Sigmoid colon (tissue), 4 donors: ENCODE measurements around the gene RAD9A.

ENCODE experiments used
- EP300 ChIP-seq, 4 donors: sonication (generic); formaldehyde crosslinking; IDR thresholded peaks; one replicate each; pipeline ENCODE4 v1.6.1; 2017; ENCODE audit warnings: antibody characterized with exemption in 4 of 4
- POLR2A ChIP-seq, 2 donors: fragments of 450-650 bp; IDR thresholded peaks; one replicate each; pipeline ENCODE4 v1.6.1; 2016; ENCODE audit warnings: antibody characterized with exemption in 2 of 2, mild to moderate bottlenecking in 2 of 2, moderate library complexity in 2 of 2
- POLR2AphosphoS5 ChIP-seq, 4 donors: sonication (generic); formaldehyde crosslinking; IDR thresholded peaks; one replicate each; pipeline ENCODE4 v1.6.1; 2017; ENCODE audit warnings: antibody characterized with exemption in 4 of 4
- TF ChIP-seq, protein P1 (sequence below), 4 experiments: fragments of 450-650 bp in 3 of 4; fragments of 200-600 bp in 1 of 4; IDR thresholded peaks; one replicate each; pipeline ENCODE4 v1.5.1; 2016 to 2019; ENCODE audit warnings: antibody characterized with exemption in 4 of 4, mild to moderate bottlenecking in 3 of 4, moderate library complexity in 2 of 4

DNA sequence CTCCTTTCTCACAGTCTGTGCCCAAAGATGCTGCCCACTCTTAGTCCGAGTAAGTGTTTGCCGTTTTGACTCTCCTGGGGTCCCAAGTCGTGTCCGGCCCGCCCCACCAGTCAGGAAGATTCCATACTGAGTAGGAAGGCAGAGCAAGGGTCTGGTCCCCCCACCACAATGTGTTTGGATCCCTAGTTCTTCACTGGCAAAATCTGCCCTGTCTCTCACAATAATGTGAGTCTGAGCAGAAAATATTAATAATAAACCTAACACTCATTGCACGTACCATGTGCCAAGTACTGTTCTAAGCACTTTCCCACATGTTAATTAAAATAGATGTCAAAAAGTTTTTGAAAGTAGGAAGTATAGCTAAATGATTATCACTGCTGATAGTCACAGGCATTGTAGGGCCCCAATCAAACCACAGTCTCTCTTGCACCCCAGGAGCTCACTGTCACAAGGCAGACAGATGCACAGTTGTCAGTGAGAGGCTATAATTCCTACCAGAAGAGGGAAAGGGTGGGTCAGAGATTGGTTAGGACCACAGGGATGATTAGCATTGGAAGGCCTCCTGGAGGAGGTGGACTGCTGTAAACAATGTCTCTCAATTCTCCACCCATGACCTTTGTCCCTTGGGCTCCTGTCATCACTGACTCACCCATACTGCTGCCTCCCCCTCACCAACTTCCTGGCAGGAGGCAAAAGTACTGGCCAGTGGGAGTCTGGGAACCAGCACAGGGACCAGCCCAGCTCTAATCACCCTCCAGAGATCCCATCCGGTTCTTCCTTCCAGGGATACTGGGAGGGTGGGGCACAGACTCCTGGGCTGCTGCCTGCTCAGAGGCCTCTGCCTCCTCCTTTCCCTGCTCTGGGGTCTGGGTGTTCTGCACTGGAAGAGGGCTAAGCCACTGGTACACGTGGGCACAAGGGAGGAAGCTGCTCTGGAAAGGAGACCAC is 37.4 kb upstream of the RAD9A start:
- TF ChIP-seq, protein P1, sequence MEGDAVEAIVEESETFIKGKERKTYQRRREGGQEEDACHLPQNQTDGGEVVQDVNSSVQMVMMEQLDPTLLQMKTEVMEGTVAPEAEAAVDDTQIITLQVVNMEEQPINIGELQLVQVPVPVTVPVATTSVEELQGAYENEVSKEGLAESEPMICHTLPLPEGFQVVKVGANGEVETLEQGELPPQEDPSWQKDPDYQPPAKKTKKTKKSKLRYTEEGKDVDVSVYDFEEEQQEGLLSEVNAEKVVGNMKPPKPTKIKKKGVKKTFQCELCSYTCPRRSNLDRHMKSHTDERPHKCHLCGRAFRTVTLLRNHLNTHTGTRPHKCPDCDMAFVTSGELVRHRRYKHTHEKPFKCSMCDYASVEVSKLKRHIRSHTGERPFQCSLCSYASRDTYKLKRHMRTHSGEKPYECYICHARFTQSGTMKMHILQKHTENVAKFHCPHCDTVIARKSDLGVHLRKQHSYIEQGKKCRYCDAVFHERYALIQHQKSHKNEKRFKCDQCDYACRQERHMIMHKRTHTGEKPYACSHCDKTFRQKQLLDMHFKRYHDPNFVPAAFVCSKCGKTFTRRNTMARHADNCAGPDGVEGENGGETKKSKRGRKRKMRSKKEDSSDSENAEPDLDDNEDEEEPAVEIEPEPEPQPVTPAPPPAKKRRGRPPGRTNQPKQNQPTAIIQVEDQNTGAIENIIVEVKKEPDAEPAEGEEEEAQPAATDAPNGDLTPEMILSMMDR (IDR thresholded peaks at IDR 0.05): no peak
- TF ChIP-seq POLR2AphosphoS5 (IDR thresholded peaks at IDR 0.05) (peak in 3 of 4 donors; percentile 23 to 69 (median 38)), POLR2A (IDR thresholded peaks at IDR 0.05) (peak in 1 of 2 donors; percentile 16), EP300 (IDR thresholded peaks at IDR 0.05) (no peak)
